Mesenchymal stem cell (in vitro differentiated cells and primary cell): Measurements from ENCODE around the gene HIPK2.

Source experiments
- DNase-seq: peaks from one replicate; pipeline ENCODE4 v3.0.0-alpha.2; 2013
- H2AFZ ChIP-seq: one replicate; pipeline ENCODE4 v1.6.1; 2013; ENCODE audit warnings: low read depth, mild to moderate bottlenecking, control low read depth, inconsistent platforms, low read length, moderate library complexity
- H2AK5ac ChIP-seq: 2 replicates; pipeline ENCODE4 v1.6.1; 2013; ENCODE audit warnings: low read length, moderate library complexity, mild to moderate bottlenecking, inconsistent platforms; ENCODE audit not compliant: severe bottlenecking
- H2BK120ac ChIP-seq: one replicate; pipeline ENCODE4 v1.6.1; 2013; ENCODE audit warnings: low read depth, mild to moderate bottlenecking, inconsistent platforms, low read length, moderate library complexity
- H2BK12ac ChIP-seq, 2 experiments: one replicate each; pipeline ENCODE4 v1.6.1; 2013; ENCODE audit warnings: inconsistent platforms in 2 of 2, low read length in 2 of 2, mild to moderate bottlenecking in 2 of 2, moderate library complexity in 2 of 2, control low read depth in 1 of 2
- H2BK15ac ChIP-seq: one replicate; pipeline ENCODE4 v1.6.1; 2013; ENCODE audit warnings: mild to moderate bottlenecking, low read depth, inconsistent platforms; ENCODE audit not compliant: poor library complexity, severe bottlenecking
- H2BK5ac ChIP-seq: 2 replicates; pipeline ENCODE4 v1.6.1; 2013; ENCODE audit warnings: low read depth, mild to moderate bottlenecking, low read length, control low read depth, inconsistent platforms; ENCODE audit not compliant: poor library complexity, severe bottlenecking
- H3K14ac ChIP-seq, 2 experiments: one replicate each; pipeline ENCODE4 v1.6.1; 2013; ENCODE audit warnings: inconsistent platforms in 2 of 2, low read length in 2 of 2, control low read depth in 1 of 2, mild to moderate bottlenecking in 1 of 2, moderate library complexity in 1 of 2
- H3K18ac ChIP-seq, 2 experiments: one replicate each; pipeline ENCODE4 v1.6.1; 2013; ENCODE audit warnings: inconsistent platforms in 2 of 2, low read length in 2 of 2, control low read depth in 1 of 2, low read depth in 1 of 2, mild to moderate bottlenecking in 1 of 2
- H3K23ac ChIP-seq, 2 experiments: one replicate each; pipeline ENCODE4 v1.6.1; 2013; ENCODE audit warnings: inconsistent platforms in 2 of 2, low read length in 2 of 2, mild to moderate bottlenecking in 2 of 2, moderate library complexity in 2 of 2, control low read depth in 1 of 2
- H3K27ac ChIP-seq: 2 replicates; pipeline ENCODE4 v1.5.1; 2013; ENCODE audit warnings: mild to moderate bottlenecking, moderate library complexity, low read length, control low read depth, inconsistent platforms; ENCODE audit not compliant: poor library complexity, severe bottlenecking
- H3K27me3 ChIP-seq, 2 experiments: 2 replicates each; pipeline versions ENCODE4 v1.6.1 to v1.7.0; 2013; ENCODE audit warnings: low read length in 2 of 2, mild to moderate bottlenecking in 2 of 2, moderate library complexity in 2 of 2, control low read depth in 1 of 2, inconsistent platforms in 1 of 2; ENCODE audit not compliant: control insufficient read depth in 1 of 2, insufficient read depth in 1 of 2
- H3K36me3 ChIP-seq, 2 experiments: 2 replicates each; pipeline versions ENCODE4 v1.6.1 to v1.7.0; 2013; ENCODE audit warnings: low read length in 2 of 2, control low read depth in 1 of 2, inconsistent platforms in 1 of 2, low read depth in 1 of 2, mild to moderate bottlenecking in 1 of 2; ENCODE audit not compliant: insufficient read depth in 2 of 2, control insufficient read depth in 1 of 2
- H3K4ac ChIP-seq, 2 experiments: one replicate each; pipeline ENCODE4 v1.6.1; 2013; ENCODE audit warnings: inconsistent platforms in 2 of 2, low read length in 2 of 2, mild to moderate bottlenecking in 2 of 2, moderate library complexity in 2 of 2, control low read depth in 1 of 2, low read depth in 1 of 2
- H3K4me1 ChIP-seq: 2 replicates; pipeline ENCODE4 v1.6.1; 2013; ENCODE audit warnings: low read depth, low read length, control low read depth; ENCODE audit not compliant: control insufficient read depth, insufficient read depth
- H3K4me2 ChIP-seq: 2 replicates; pipeline ENCODE4 v1.6.1; 2013; ENCODE audit warnings: low read length, mild to moderate bottlenecking, inconsistent platforms; ENCODE audit not compliant: poor library complexity, severe bottlenecking
- H3K4me3 ChIP-seq, 2 experiments: 2 replicates each; pipeline versions ENCODE4 v1.5.1 to v1.7.0; 2013; ENCODE audit warnings: low read length in 2 of 2, mild to moderate bottlenecking in 2 of 2, control low read depth in 1 of 2, low read depth in 1 of 2; ENCODE audit not compliant: insufficient read depth in 1 of 2
- H3K79me1 ChIP-seq: replicated peaks from 2 replicates; pipeline ENCODE4 v1.6.1; 2013; ENCODE audit warnings: mild to moderate bottlenecking, control low read depth, low read length, inconsistent platforms; ENCODE audit not compliant: poor library complexity, severe bottlenecking
- H3K9ac ChIP-seq: 2 replicates; pipeline ENCODE4 v1.7.0; 2013; ENCODE audit warnings: mild to moderate bottlenecking, low read length, moderate library complexity
- H3K9me3 ChIP-seq: 2 replicates; pipeline ENCODE4 v1.7.0; 2013; ENCODE audit warnings: mild to moderate bottlenecking, low read length; ENCODE audit not compliant: control insufficient read depth
- H4K8ac ChIP-seq: one replicate; pipeline ENCODE4 v1.6.1; 2013; ENCODE audit warnings: inconsistent platforms, mild to moderate bottlenecking, low read length, moderate library complexity
- H4K91ac ChIP-seq: one replicate; pipeline ENCODE4 v1.6.1; 2013; ENCODE audit warnings: mild to moderate bottlenecking, low read length, inconsistent platforms
- WGBS: methylation state at CpG from one replicate; pipeline ENCODE4 v1.1.7; 2013; ENCODE audit warnings: mixed read lengths; 5-methylcytosine and 5-hydroxymethylcytosine counted together

Gene HIPK2

DNA sequence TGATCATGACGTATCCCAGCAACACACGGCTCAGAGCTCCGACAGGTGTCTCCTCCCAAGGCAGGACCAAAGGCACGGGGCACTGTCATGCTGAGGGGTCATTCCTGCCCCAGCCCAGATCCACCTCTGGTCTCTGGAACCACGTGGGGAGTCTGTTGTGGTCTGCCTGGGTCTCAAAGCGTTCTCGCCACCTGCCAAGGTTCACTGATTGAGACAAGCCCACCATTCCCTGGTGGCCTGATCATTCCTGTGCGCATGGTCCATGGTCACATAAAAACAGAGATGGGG is 83.5 kb downstream of the HIPK2 start:
- Histone ChIP-seq H4K91ac (peak overlapping the region; percentile 41), H2BK5ac (no peak overlapping the region), H3K4me2 (no peak overlapping the region), H3K36me3 (peaks cover 5 to 35% of the 10 kb centered on the region in 2 experiments), H3K23ac (no peak overlapping the region), H4K8ac (peak overlapping the region; percentile 35), H3K27me3 (no peaks in the 10 kb centered on the region), H3K14ac (peak overlapping the region in 1 of 2 experiments; percentile 0), H2BK15ac (no peak overlapping the region), H3K18ac (peak overlapping the region; percentile 5 to 22), H2AK5ac (no peak overlapping the region), H2AFZ (no peak overlapping the region), H3K9me3 (no peaks in the 10 kb centered on the region), H3K4me1 (peaks cover 10% of the 10 kb centered on the region), H3K79me1 (peaks cover 22% of the 10 kb centered on the region), H2BK12ac (no peak overlapping the region), H3K27ac (no peak overlapping the region), H3K4me3 (no peak overlapping the region), H3K4ac (no peak overlapping the region), H3K9ac (no peak overlapping the region), H2BK120ac (peak overlapping the region; percentile 35)
- WGBS = 94% methylated on average over 8 of the region's 8 CpGs
- DNase-seq = no peak

DNA sequence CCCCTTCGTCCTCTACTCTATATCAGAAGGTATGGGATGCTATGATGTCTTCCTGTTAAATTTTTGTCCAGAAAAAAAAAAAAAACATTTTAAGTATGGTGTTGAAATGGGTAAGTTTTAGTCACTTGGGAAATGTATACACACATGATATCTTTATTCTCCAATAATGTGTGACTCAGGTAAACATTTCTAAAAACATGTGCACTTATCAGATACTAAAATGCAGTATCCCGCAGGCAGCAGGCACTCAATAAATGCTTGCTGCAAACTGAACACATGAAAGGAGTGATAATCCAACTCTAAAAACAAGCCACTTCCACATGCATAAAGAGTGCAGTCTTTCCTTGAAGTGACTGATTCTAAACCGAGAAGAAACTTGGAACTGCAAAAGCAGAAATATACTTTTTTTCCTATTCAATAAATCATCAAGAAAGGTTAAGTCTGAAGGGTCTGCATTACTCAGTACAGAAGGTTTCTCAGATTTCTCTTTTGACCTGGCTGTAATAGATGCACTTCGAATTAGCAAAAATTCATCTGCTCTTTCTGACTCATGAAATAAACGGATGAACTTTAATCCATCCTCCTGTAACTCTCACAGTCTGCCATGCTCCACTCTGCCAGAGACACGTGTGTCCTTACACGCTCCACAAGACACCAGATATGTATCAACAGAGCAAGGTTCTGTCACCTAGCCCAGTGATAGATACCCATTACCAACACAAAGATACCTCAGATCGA is 84.0 kb downstream of the HIPK2 start:
- peaks cover 24% of the 10 kb centered on the region for H3K79me1 ChIP-seq
- H3K9me3 ChIP-seq = no peaks in the 10 kb centered on the region
- H3K4me3 ChIP-seq = no peak overlapping the region
- H3K27ac ChIP-seq = no peak overlapping the region
- H3K4ac ChIP-seq = no peak overlapping the region
- no peak overlapping the region for H3K4me2 ChIP-seq
- H3K23ac ChIP-seq = no peak overlapping the region
- H4K8ac ChIP-seq = no peak overlapping the region
- H3K4me1 ChIP-seq = peaks cover 9% of the 10 kb centered on the region
- no peak overlapping the region for H4K91ac ChIP-seq
- DNase-seq = peak; percentile 36
- WGBS = 78% methylated on average over 6 of the region's 8 CpGs
- H2BK5ac ChIP-seq = no peak overlapping the region
- H3K9ac ChIP-seq = no peak overlapping the region
- peak overlapping the region; percentile 35 for H2BK120ac ChIP-seq
- peaks cover 10 to 33% of the 10 kb centered on the region in 2 experiments for H3K36me3 ChIP-seq
- H3K27me3 ChIP-seq = no peaks in the 10 kb centered on the region
- peak overlapping the region in 1 of 2 experiments; percentile 5 for H3K18ac ChIP-seq
- H2AFZ ChIP-seq = no peak overlapping the region
- H2BK12ac ChIP-seq = no peak overlapping the region
- H2BK15ac ChIP-seq = no peak overlapping the region
- H3K14ac ChIP-seq = no peak overlapping the region
- no peak overlapping the region for H2AK5ac ChIP-seq

DNA sequence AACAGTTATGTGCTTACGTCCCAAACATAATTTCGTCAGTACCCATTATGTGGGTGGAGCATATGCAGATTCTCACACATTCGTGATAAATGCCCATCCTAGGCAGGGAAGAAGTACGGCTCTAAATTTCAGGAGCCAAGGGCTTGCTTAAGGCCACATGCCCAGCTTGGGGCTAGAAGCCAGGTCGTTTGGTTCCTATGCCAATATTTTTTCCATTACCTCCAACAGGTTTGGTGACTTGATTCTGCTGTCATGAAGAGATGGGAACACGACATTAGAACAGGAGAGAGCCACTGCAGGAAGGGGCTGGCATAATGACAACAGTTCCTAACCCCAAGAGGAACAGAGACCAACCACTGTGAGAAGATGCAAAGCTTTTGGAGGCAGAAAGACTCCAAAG is 85.1 kb downstream of the HIPK2 start:
- Histone ChIP-seq H3K27ac (no peak overlapping the region), H4K91ac (no peak overlapping the region), H4K8ac (no peak overlapping the region), H3K4me2 (no peak overlapping the region), H3K79me1 (peaks cover 29% of the 10 kb centered on the region), H2AFZ (no peak overlapping the region), H3K4me3 (no peak overlapping the region), H3K27me3 (no peaks in the 10 kb centered on the region), H3K4me1 (peaks cover 12% of the 10 kb centered on the region), H3K9me3 (no peaks in the 10 kb centered on the region), H2BK15ac (no peak overlapping the region), H3K4ac (no peak overlapping the region), H3K18ac (no peak overlapping the region), H2BK12ac (no peak overlapping the region), H3K14ac (no peak overlapping the region), H2AK5ac (no peak overlapping the region), H3K36me3 (peaks cover 5 to 36% of the 10 kb centered on the region in 2 experiments), H3K23ac (no peak overlapping the region), H2BK120ac (no peak overlapping the region), H3K9ac (no peak overlapping the region), H2BK5ac (no peak overlapping the region)
- no peak for DNase-seq
- WGBS = 94% methylated on average over 5 of the region's 6 CpGs

DNA sequence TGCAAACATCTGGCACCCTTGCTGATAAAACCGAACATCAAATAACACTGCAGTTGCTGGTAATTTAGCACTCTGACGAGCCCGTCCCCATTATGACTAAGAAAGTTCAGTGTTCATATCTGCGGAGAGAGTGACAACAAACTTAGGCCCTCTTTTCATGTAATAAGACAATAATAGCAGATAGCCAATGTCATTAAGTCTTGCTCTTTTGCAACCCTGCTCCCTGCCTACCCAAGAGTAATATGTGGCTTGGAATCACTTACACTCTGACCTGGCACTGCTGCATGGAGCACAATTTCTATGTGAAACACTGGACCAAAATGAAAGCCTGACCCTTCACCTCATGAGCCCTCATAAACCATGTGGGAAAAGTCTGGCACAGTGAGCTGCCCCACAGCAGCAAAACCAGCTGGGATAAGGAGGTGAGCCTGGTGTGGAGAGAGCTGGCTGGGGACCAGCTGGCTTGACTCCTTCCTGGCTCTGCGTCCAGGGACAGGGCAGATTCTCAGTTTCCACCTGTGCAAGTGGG is 86.5 kb downstream of the HIPK2 start:
- H3K79me1 ChIP-seq = peaks cover 30% of the 10 kb centered on the region
- no peak overlapping the region for H3K9ac ChIP-seq
- no peak overlapping the region for H4K8ac ChIP-seq
- no peak overlapping the region for H3K4me2 ChIP-seq
- H3K9me3 ChIP-seq = no peaks in the 10 kb centered on the region
- no peak overlapping the region for H2BK12ac ChIP-seq
- WGBS = 88% methylated on average over 4 of the region's 5 CpGs
- no peak overlapping the region for H3K27ac ChIP-seq
- H3K4me3 ChIP-seq = no peak overlapping the region
- H2AFZ ChIP-seq = no peak overlapping the region
- no peak overlapping the region for H2AK5ac ChIP-seq
- H2BK15ac ChIP-seq = no peak overlapping the region
- H3K23ac ChIP-seq = peak overlapping the region in 1 of 2 experiments; percentile 36
- H3K4ac ChIP-seq = no peak overlapping the region
- peaks cover 12% of the 10 kb centered on the region for H3K4me1 ChIP-seq
- no peaks in the 10 kb centered on the region for H3K27me3 ChIP-seq
- H4K91ac ChIP-seq = no peak overlapping the region
- peak overlapping the region in 1 of 2 experiments; percentile 79 for H3K14ac ChIP-seq
- H3K36me3 ChIP-seq = peaks cover 5 to 33% of the 10 kb centered on the region in 2 experiments
- DNase-seq = peak; percentile 35
- peak overlapping the region in 1 of 2 experiments; percentile 84 for H3K18ac ChIP-seq
- no peak overlapping the region for H2BK120ac ChIP-seq
- H2BK5ac ChIP-seq = no peak overlapping the region
